GM10847 (cell line): ENCODE measurements around the gene DLGAP1.

Source experiments
- POLR2A ChIP-seq: IDR thresholded peaks from 2 replicates; pipeline ENCODE4 v1.6.1; 2011; ENCODE audit not compliant: insufficient read length; ENCODE audit errors: extremely low read depth

The DLGAP1 gene

GRCh38 chr18:3508576-3509549, 946.2 kb downstream of the DLGAP1 start:
- TF ChIP-seq POLR2A, result no peak

- TF ChIP-seq POLR2A, result no peak
Observed at GRCh38 chr18:3504637-3505036, 950.5 kb downstream of the DLGAP1 start.

GRCh38 chr18:3502650-3503049, 952.5 kb downstream of the DLGAP1 start:
- no peak for TF ChIP-seq POLR2A

GRCh38 chr18:3500016-3500415, 955.1 kb downstream of the DLGAP1 start:
- no peak for TF ChIP-seq POLR2A

GRCh38 chr18:3499501-3499900, 955.6 kb downstream of the DLGAP1 start:
- TF ChIP-seq POLR2A, result no peak

GRCh38 chr18:3498698-3499471, 956.2 kb downstream of the DLGAP1 start:
- no peak for TF ChIP-seq POLR2A

- no peak for TF ChIP-seq POLR2A
Observed at GRCh38 chr18:3495691-3496430, 959.2 kb downstream of the DLGAP1 start.

- no peak for TF ChIP-seq POLR2A
Observed at GRCh38 chr18:3494569-3494968, 960.5 kb downstream of the DLGAP1 start.

GRCh38 chr18:3494245-3494526, 960.9 kb downstream of the DLGAP1 start:
- no peak for TF ChIP-seq POLR2A

- no peak for TF ChIP-seq POLR2A
Observed at GRCh38 chr18:3493501-3494244, 961.4 kb downstream of the DLGAP1 start.

- no peak for TF ChIP-seq POLR2A
Observed at GRCh38 chr18:3492721-3493120, 962.4 kb downstream of the DLGAP1 start.

GRCh38 chr18:3491981-3492555, 963.0 kb downstream of the DLGAP1 start:
- TF ChIP-seq POLR2A, result no peak

- TF ChIP-seq POLR2A, result no peak
Observed at GRCh38 chr18:3489462-3489861, 965.6 kb downstream of the DLGAP1 start.

- no peak for TF ChIP-seq POLR2A
Observed at GRCh38 chr18:3486512-3486911, 968.6 kb downstream of the DLGAP1 start.
